Right atrium auricular region (tissue), 2 donors: ENCODE data around the gene PRRC2A. TPM values are rescaled to one million over a fixed set of nuclear protein-coding genes. Genes with fewer than 3 reads are reported as not detected.

Experiments
- DNase-seq: peaks from one replicate; pipeline ENCODE4 v3.0.0-alpha.2; 2019; ENCODE audit warnings: low spot score
- H3K27ac ChIP-seq, 2 donors: fragments of 200-600 bp; sonication (generic); 1 replicate in 1 of 2; 2 replicates in 1 of 2; pipeline ENCODE4 v1.5.1; 2016 to 2019
- H3K27me3 ChIP-seq, 2 donors: fragments of 200-600 bp; sonication (generic); one replicate each; pipeline versions ENCODE4 v1.5.1 to v1.6.0; 2017 to 2019
- H3K36me3 ChIP-seq: fragments of 200-600 bp; sonication (generic); one replicate; pipeline ENCODE4 v1.5.1; 2016
- H3K4me1 ChIP-seq, 2 donors: fragments of 200-600 bp; sonication (generic); one replicate each; pipeline versions ENCODE4 v1.5.1 to v1.6.0; 2017 to 2019
- H3K4me3 ChIP-seq, 2 donors: fragments of 200-600 bp; sonication (generic); 1 replicate in 1 of 2; 2 replicates in 1 of 2; pipeline ENCODE4 v1.5.1; 2017 to 2019; ENCODE audit warnings: mild to moderate bottlenecking in 1 of 2, moderate library complexity in 1 of 2
- H3K9me3 ChIP-seq, 2 donors: fragments of 200-600 bp; sonication (generic); one replicate each; pipeline ENCODE4 v1.5.1; 2019
- total RNA-seq, 2 donors: library from RNA; depleted of rRNA; stranded (reverse); fragments of >200 nt; gene quantifications; one replicate each; pipeline ENCODE4 v1.1.0, GENCODE V29; 2016
- TF ChIP-seq, protein P1 (sequence below), 2 donors: fragments of 200-600 bp; sonication (generic); IDR thresholded peaks; one replicate each; pipeline ENCODE4 v1.5.1; 2019; ENCODE audit warnings: antibody characterized with exemption in 2 of 2

The PRRC2A gene
- total RNA-seq, 2 donors from 2014 or later: 61.0 to 96.7 TPM

- no peak for DNase-seq
- H3K36me3 ChIP-seq: peaks cover 55% of the 10 kb centered on the region
- no peaks in the 10 kb centered on the region for H3K9me3 ChIP-seq
- peak overlapping the region; percentile 84 to 92 for H3K4me3 ChIP-seq
- H3K4me1 ChIP-seq: peaks cover 0 to 41% of the 10 kb centered on the region in 2 donors
- TF ChIP-seq, protein P1, sequence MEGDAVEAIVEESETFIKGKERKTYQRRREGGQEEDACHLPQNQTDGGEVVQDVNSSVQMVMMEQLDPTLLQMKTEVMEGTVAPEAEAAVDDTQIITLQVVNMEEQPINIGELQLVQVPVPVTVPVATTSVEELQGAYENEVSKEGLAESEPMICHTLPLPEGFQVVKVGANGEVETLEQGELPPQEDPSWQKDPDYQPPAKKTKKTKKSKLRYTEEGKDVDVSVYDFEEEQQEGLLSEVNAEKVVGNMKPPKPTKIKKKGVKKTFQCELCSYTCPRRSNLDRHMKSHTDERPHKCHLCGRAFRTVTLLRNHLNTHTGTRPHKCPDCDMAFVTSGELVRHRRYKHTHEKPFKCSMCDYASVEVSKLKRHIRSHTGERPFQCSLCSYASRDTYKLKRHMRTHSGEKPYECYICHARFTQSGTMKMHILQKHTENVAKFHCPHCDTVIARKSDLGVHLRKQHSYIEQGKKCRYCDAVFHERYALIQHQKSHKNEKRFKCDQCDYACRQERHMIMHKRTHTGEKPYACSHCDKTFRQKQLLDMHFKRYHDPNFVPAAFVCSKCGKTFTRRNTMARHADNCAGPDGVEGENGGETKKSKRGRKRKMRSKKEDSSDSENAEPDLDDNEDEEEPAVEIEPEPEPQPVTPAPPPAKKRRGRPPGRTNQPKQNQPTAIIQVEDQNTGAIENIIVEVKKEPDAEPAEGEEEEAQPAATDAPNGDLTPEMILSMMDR (IDR thresholded peaks at IDR 0.05): no peak
- H3K27ac ChIP-seq: peak overlapping the region; percentile 89 to 97
- H3K27me3 ChIP-seq: no peaks in the 10 kb centered on the region
Measured at GRCh38 chr6:31666337-31666965, 45.9 kb downstream of the PRRC2A start.

- H3K4me3 ChIP-seq: no peak within 1 kb of the TSS
- TF ChIP-seq, protein P1 (IDR thresholded peaks at IDR 0.05): no peak
- DNase-seq: no peak
- H3K27ac ChIP-seq: no peak within 1 kb of the TSS
- H3K4me1 ChIP-seq: peaks cover 0 to 17% of the 10 kb centered on the region in 2 donors
- H3K36me3 ChIP-seq: peaks cover 65% of the 10 kb centered on the region
- H3K9me3 ChIP-seq: no peaks in the 10 kb centered on the region
- no peaks in the 10 kb centered on the region for H3K27me3 ChIP-seq
Measured at GRCh38 chr6:31669676-31670075, 49.2 kb downstream of the PRRC2A start, which contains the start of gene LY6G5B. LY6G5B (plus strand) TSS chr6:31669976; CDS start chr6:31670951, 975 bp downstream.

- Histone ChIP-seq H3K4me1 (peaks cover 0 to 11% of the 10 kb centered on the region in 2 donors), H3K9me3 (no peaks in the 10 kb centered on the region), H3K27me3 (no peaks in the 10 kb centered on the region), H3K4me3 (no peak overlapping the region), H3K36me3 (peaks cover 20% of the 10 kb centered on the region), H3K27ac (no peak overlapping the region)
- TF ChIP-seq, protein P1 (IDR thresholded peaks at IDR 0.05): no peak
- DNase-seq: no peak
Measured at GRCh38 chr6:31676322-31676903, 55.9 kb downstream of the PRRC2A start.

DNA sequence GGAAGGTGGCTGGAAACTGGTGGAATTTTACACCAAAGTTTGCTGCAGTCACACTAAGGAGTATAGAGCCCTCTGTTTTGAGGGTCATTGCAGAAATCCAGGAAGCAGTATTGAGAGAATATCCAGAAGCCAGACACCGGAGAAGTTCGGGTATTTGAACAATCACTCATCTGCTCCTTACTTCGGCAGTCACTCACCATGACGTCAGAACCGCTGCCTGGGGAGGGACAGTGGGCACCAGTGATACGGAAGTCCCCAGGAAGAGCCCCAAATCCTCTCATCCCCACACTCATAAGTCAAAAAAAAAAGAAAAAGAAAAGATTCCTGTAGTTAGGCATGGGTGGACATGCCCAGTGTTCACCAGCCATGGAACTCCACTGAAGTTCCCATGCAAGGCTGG is 56.4 kb downstream of the PRRC2A start:
- no peak for DNase-seq
- H3K4me1 ChIP-seq: peaks cover 0 to 16% of the 10 kb centered on the region in 2 donors
- TF ChIP-seq, protein P1 (IDR thresholded peaks at IDR 0.05): no peak
- H3K27ac ChIP-seq: no peak overlapping the region
- peaks cover 16% of the 10 kb centered on the region for H3K36me3 ChIP-seq
- no peaks in the 10 kb centered on the region for H3K9me3 ChIP-seq
- no peaks in the 10 kb centered on the region for H3K27me3 ChIP-seq
- no peak overlapping the region for H3K4me3 ChIP-seq

GRCh38 chr6:31677955-31678354 is 57.4 kb downstream of the PRRC2A start:
- Histone ChIP-seq H3K9me3 (no peaks in the 10 kb centered on the region), H3K4me3 (no peak overlapping the region), H3K27me3 (no peaks in the 10 kb centered on the region), H3K4me1 (peaks cover 0 to 16% of the 10 kb centered on the region in 2 donors), H3K27ac (no peak overlapping the region), H3K36me3 (peaks cover 5% of the 10 kb centered on the region)
- DNase-seq: no peak
- TF ChIP-seq, protein P1 (IDR thresholded peaks at IDR 0.05): no peak
